HCT116 (cell line): ENCODE data around the gene CAMK2A. TPM values are rescaled to one million over a fixed set of nuclear protein-coding genes. Genes with fewer than 3 reads are reported as not detected.

Experiments
- ATAC-seq: fragments of 200-7000 bp; cut with Tn5 transposase; 2 replicates; pipeline ENCODE4 v1.9.1; 2020; ENCODE audit warnings: mild to moderate bottlenecking, moderate library complexity
- BruUV-seq: library from RNA; stranded (reverse); fragments of 400-500 nt; replicated peaks from 2 replicates; lab custom pipeline; 2021; lab: Mats Ljungman, UMichigan
- CTCF ChIA-PET: fragments of 300-600 bp; sonication (Branson Sonifier 250); formaldehyde crosslinking; loops from one replicate; lab custom pipeline; 2021; ENCODE audit warnings: antibody characterized with exemption; lab: Charles Lee
- POLR2A ChIA-PET: fragments of 300-600, 350-600 bp; sonication (Branson Sonifier 250); formaldehyde crosslinking; loops from one replicate; lab custom pipeline; 2021; ENCODE audit warnings: antibody characterized with exemption; lab: Charles Lee
- RAD21 ChIA-PET, 2 experiments: fragments of 300-600 bp; sonication (Branson Sonifier 250); formaldehyde crosslinking; loops; one replicate each; lab custom pipeline; 2023; ENCODE audit warnings: low total read pairs in 2 of 2; ENCODE audit not compliant: uncharacterized antibody in 2 of 2, unreplicated experiment in 2 of 2, low non-redundant PET in 1 of 2; lab: Charles Lee
- DNase-seq: peaks from one replicate; pipeline ENCODE4 v3.0.0-alpha.2; 2010; ENCODE audit warnings: low read depth, low spot score
- H2AFZ ChIP-seq: fragments of 200-600 bp; shearing (Covaris generic), sonication (generic); 2 replicates; pipeline ENCODE4 v1.6.1; 2017; ENCODE audit warnings: low read depth, mixed run types, mixed read lengths, antibody characterized with exemption, low read length; ENCODE audit not compliant: poor library complexity, severe bottlenecking
- H3K27ac ChIP-seq: 2 replicates; pipeline ENCODE4 v1.5.1; 2012; ENCODE audit warnings: low read depth, low read length
- H3K27me3 ChIP-seq: fragments of 200-600 bp; sonication (generic); 2 replicates; pipeline ENCODE4 v1.6.1; 2016; ENCODE audit warnings: mixed run types, low read length, mixed read lengths; ENCODE audit not compliant: insufficient read depth
- H3K36me3 ChIP-seq, 2 experiments: fragments of 200-500 bp in 1 of 2; fragments of 200-600 bp in 1 of 2; sonication (Bioruptor generic) in 1 of 2; sonication (generic) in 1 of 2; 2 replicates each; pipeline versions ENCODE4 v1.5.1 to v1.6.1; 2014 to 2016; ENCODE audit warnings: low read length in 2 of 2, inconsistent platforms in 1 of 2, mixed read lengths in 1 of 2, mixed run types in 1 of 2; ENCODE audit not compliant: insufficient read depth in 2 of 2, control insufficient read depth in 1 of 2
- H3K4me1 ChIP-seq, 2 experiments: fragments of 200-600 bp in 1 of 2; sonication (generic) in 1 of 2; 2 replicates each; pipeline versions ENCODE4 v1.5.1 to v1.6.1; 2012 to 2017; ENCODE audit warnings: low read length in 2 of 2, inconsistent platforms in 1 of 2, mild to moderate bottlenecking in 1 of 2, mixed read lengths in 1 of 2, mixed run types in 1 of 2, moderate library complexity in 1 of 2; ENCODE audit not compliant: insufficient read depth in 2 of 2, control insufficient read depth in 1 of 2
- H3K4me2 ChIP-seq: fragments of 200-600 bp; sonication (generic); 2 replicates; pipeline ENCODE4 v1.6.1; 2017; ENCODE audit warnings: mixed run types, low read length, mixed read lengths
- H3K4me3 ChIP-seq, 2 experiments: fragments of 200-600 bp in 1 of 2; sonication (generic) in 1 of 2; replicated peaks in 1 of 2; 2 replicates each; pipeline ENCODE4 v1.5.1; 2011 to 2016; ENCODE audit warnings: low read length in 2 of 2, control low read depth in 1 of 2, low read depth in 1 of 2, mild to moderate bottlenecking in 1 of 2, mixed read lengths in 1 of 2, mixed run types in 1 of 2
- H3K79me2 ChIP-seq: fragments of 200-600 bp; sonication (generic); 2 replicates; pipeline ENCODE4 v1.6.1; 2017; ENCODE audit warnings: mild to moderate bottlenecking, mixed run types, low read length, moderate library complexity, mixed read lengths; ENCODE audit not compliant: insufficient read depth
- H3K9ac ChIP-seq: fragments of 200-600 bp; sonication (generic); 2 replicates; pipeline ENCODE4 v1.6.1; 2016; ENCODE audit warnings: low read length, mixed read lengths
- H3K9me2 ChIP-seq: fragments of 200-600 bp; sonication (generic), shearing (Covaris generic); 2 replicates; pipeline ENCODE4 v1.6.1; 2017; ENCODE audit warnings: mixed run types, mild to moderate bottlenecking, moderate library complexity; ENCODE audit not compliant: insufficient read depth
- H3K9me3 ChIP-seq, 2 experiments: fragments of 200-500 bp in 1 of 2; fragments of 200-600 bp in 1 of 2; sonication (Bioruptor generic) in 1 of 2; sonication (generic) in 1 of 2; 2 replicates each; pipeline ENCODE4 v1.6.1; 2014 to 2017; ENCODE audit warnings: low read length in 2 of 2, mixed read lengths in 2 of 2, inconsistent platforms in 1 of 2, low read depth in 1 of 2, mild to moderate bottlenecking in 1 of 2, mixed run types in 1 of 2, moderate library complexity in 1 of 2; ENCODE audit not compliant: control insufficient read depth in 1 of 2, insufficient read depth in 1 of 2
- H4K20me1 ChIP-seq: fragments of 200-600 bp; sonication (generic), shearing (Covaris generic); 2 replicates; pipeline ENCODE4 v1.6.1; 2017; ENCODE audit warnings: mixed run types, mild to moderate bottlenecking, moderate library complexity; ENCODE audit not compliant: insufficient read depth
- CBX3 ChIP-seq: IDR thresholded peaks from 2 replicates; pipeline ENCODE4 v1.6.1; 2012; ENCODE audit warnings: low read depth
- CEBPB ChIP-seq: IDR thresholded peaks from 2 replicates; pipeline ENCODE4 v1.6.1; 2012; ENCODE audit warnings: low read depth
- ELF1 ChIP-seq: IDR thresholded peaks from 2 replicates; pipeline ENCODE4 v1.6.1; 2012; ENCODE audit warnings: low read depth, borderline replicate concordance
- FOSL1 ChIP-seq: IDR thresholded peaks from 2 replicates; pipeline ENCODE4 v1.6.1; 2012; ENCODE audit warnings: low read depth
- JUND ChIP-seq: IDR thresholded peaks from 2 replicates; pipeline ENCODE4 v1.6.1; 2012
- POLR2AphosphoS5 ChIP-seq: IDR thresholded peaks from 2 replicates; pipeline ENCODE4 v1.6.1; 2011; ENCODE audit warnings: mild to moderate bottlenecking, low read depth, low read length, moderate library complexity
- SIN3A ChIP-seq: IDR thresholded peaks from 2 replicates; pipeline ENCODE4 v1.6.1; 2012; ENCODE audit warnings: low read depth
- TCF7L2 ChIP-seq: IDR thresholded peaks from 2 replicates; pipeline ENCODE4 v1.7.0; 2011; ENCODE audit warnings: borderline replicate concordance, inconsistent platforms; ENCODE audit not compliant: insufficient read depth, insufficient read length; ENCODE audit errors: extremely low read depth
- YY1 ChIP-seq: IDR thresholded peaks from 2 replicates; pipeline ENCODE4 v1.6.1; 2011; ENCODE audit warnings: low read length, low read depth, moderate library complexity, mild to moderate bottlenecking; ENCODE audit not compliant: insufficient replicate concordance; ENCODE audit errors: extremely low read depth
- ZFX ChIP-seq: fragments of 450-650 bp; IDR thresholded peaks from 2 replicates; pipeline ENCODE4 v1.6.1; 2017
- intact Hi-C: fragments of 100-400 bp; cut with micrococcal nuclease; formaldehyde crosslinking; loops from 2 replicates; pipeline ENCODE4 v1.10.0; 2022
- total RNA-seq: library from RNA; stranded (reverse); gene quantifications from one replicate; pipeline ENCODE4 v1.2.1, GENCODE V29; 2021; ENCODE audit not compliant: unreplicated experiment
- TF ChIP-seq, protein P1 (sequence below): IDR thresholded peaks from 2 replicates; pipeline ENCODE4 v1.6.1; 2012
- TF ChIP-seq, protein P2 (sequence below): IDR thresholded peaks from 2 replicates; pipeline ENCODE4 v1.6.1; 2012

The CAMK2A gene
- total RNA-seq, 1 experiment from 2014 or later = not detected

DNA sequence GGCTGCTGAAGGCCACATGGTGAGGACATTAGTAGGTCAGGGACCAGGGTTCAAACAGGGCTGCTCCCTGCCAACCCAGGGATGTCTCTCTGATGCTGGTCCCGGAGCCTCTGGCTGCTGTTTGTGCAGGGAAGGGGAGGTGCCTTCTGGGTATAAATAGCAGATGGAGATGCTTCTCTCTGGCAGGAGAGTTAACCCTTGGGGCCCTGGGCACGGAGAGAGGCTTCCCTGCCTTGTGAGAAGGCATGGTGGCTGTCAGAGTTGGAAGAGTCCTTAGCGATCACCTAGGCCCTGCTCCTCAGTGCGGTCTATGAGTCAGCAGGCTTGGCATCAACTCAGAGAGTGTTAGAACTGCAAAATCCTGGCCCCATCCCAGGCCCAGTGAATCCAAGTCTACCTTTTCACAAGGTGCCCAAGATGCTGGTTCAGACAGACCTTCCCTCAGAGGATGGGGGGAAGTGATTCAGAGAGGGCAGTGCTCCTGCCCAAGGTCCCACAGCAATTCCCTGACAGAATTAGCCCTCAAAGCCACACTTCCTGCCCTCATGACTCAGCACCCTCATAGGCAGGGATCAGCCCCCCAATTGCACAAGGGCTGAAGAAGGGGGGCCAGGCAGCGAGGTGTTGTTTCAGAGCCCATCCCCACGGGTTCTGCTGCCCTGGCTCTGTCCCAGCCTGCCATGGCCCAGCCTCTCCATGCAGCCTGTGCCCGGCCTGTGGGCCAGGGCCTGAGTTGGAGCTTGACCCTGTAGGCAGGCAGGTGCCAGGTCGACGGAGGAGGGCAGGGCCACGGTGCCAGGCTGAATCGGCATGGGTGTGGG lies 25.6 kb downstream of the CAMK2A start:
- ATAC-seq (peak; percentile 90), DNase-seq (peak; percentile 70)
- intact Hi-C loops = no loop called here
- no peak for TF ChIP-seq SIN3A
- peak; percentile 20; the same call in 1 of the 2 replicates for TF ChIP-seq CBX3
- TF ChIP-seq POLR2AphosphoS5 = peak; percentile 52; the same call in 1 of the 2 replicates
- peak; percentile 36; the same call in 1 of the 2 replicates for TF ChIP-seq ZFX
- TF ChIP-seq YY1 = peak; percentile 11
- peak; percentile 79 for TF ChIP-seq FOSL1
- TF ChIP-seq ELF1 = no peak
- TF ChIP-seq, protein P1, sequence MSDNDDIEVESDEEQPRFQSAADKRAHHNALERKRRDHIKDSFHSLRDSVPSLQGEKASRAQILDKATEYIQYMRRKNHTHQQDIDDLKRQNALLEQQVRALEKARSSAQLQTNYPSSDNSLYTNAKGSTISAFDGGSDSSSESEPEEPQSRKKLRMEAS = peak; percentile 67
- peak; percentile 68; the same call in 1 of the 2 replicates for TF ChIP-seq JUND
- TF ChIP-seq CEBPB = peak; percentile 65; the same call in 1 of the 2 replicates
- TF ChIP-seq, protein P2, sequence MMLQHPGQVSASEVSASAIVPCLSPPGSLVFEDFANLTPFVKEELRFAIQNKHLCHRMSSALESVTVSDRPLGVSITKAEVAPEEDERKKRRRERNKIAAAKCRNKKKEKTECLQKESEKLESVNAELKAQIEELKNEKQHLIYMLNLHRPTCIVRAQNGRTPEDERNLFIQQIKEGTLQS = no peak
- TF ChIP-seq TCF7L2 = peak; percentile 9
- H3K79me2 ChIP-seq = no peaks in the 10 kb centered on the region
- H3K9ac ChIP-seq = peak overlapping the region; percentile 42
- peak overlapping the region; percentile 76 for H3K4me2 ChIP-seq
- no peaks in the 10 kb centered on the region for H4K20me1 ChIP-seq
- H3K4me3 ChIP-seq = peak overlapping the region; percentile 5 to 32; a peak in 3 of 4 replicates
- H3K4me1 ChIP-seq = peaks cover 22% of the 10 kb centered on the region in 2 experiments
- H3K27me3 ChIP-seq = no peaks in the 10 kb centered on the region
- H2AFZ ChIP-seq = peak overlapping the region; percentile 56
- no peaks in the 10 kb centered on the region for H3K36me3 ChIP-seq
- BruUV-seq = no TSS peak
- H3K27ac ChIP-seq = peak overlapping the region; percentile 48
- no peaks in the 10 kb centered on the region for H3K9me2 ChIP-seq
- H3K9me3 ChIP-seq = no peaks in the 10 kb centered on the region
- RAD21 ChIA-PET = no interaction called here
- CTCF ChIA-PET = interaction anchor here (1.7 kb wide), 1 partner anchor 23 kb away, joined by 4 read pairs; no protein-coding TSS in a partner anchor
- POLR2A ChIA-PET = no interaction called here
